GM21381 (cell line): Measurements from ENCODE around the gene ATG4C.
"Not testable (repeated sequence)": the region's sequence is repeated elsewhere in the genome, so short reads cannot be mapped to it uniquely, and the experiment has no call there.

Experiments
- ATAC-seq: cut with Tn5 transposase; IDR thresholded peaks from one replicate; pipeline ENCODE4 v1.9.1; 2021; ENCODE audit warnings: mild to moderate bottlenecking, moderate library complexity; ENCODE audit not compliant: unreplicated experiment

Gene ATG4C

GRCh38 chr1:62783736-62784508 is at the start of gene ATG4C:
Gene ATG4C, plus strand, starts transcription at chr1:62784132. Its CDS starts 19,655 bp downstream, at chr1:62803787.
- peak; percentile 96 for ATAC-seq

- ATAC-seq: no peak
Measured at GRCh38 chr1:62735491-62736171, 48.3 kb upstream of the ATG4C start.

- not testable (repeated sequence) for ATAC-seq
Measured at GRCh38 chr1:62740701-62741100, 43.2 kb upstream of the ATG4C start.

DNA sequence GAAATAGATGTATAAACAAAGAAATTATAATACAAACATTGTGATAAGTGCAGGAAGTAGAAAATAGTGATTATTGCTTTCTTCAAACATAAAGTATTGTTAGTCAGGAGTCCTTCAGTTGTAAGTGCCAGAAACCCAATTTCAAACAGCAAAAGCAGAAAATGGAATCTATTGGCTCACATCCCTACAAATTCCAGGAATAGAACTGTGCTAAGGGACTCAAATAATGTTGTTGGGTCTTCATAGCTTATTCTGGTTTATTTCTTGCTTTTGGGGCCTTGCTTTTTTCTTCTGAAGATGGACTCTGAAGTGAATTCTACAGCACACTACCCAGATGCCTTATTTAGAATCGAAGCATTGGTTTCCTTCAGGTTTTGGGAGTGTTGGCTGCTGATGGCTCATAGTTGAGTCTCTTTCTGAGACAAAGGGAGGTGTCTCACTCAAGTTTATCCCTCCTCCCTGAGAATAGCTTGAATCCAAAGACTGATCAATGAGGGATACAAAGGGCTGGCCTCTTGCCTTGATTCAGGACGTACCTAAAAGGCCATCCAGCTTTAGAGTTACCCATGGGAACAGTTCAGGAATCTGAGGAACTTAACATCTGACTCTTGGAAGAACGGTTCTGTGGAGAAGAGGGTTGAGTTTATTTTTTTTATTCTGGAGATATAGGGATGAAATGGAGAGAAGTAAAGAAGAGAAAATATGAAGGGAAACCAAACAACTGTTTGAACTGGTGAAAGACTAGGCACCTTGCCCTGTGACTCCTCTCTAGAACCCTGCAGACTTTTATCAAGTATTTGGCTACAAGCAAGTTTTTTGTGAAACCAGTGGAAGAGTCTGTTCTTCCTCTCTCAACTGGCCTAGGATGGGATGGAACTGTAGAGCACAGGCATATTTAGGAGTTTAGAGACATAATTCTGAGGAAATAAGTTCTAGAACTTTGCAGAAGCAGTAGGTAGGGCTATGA is 39.0 kb upstream of the ATG4C start:
- no peak for ATAC-seq

DNA sequence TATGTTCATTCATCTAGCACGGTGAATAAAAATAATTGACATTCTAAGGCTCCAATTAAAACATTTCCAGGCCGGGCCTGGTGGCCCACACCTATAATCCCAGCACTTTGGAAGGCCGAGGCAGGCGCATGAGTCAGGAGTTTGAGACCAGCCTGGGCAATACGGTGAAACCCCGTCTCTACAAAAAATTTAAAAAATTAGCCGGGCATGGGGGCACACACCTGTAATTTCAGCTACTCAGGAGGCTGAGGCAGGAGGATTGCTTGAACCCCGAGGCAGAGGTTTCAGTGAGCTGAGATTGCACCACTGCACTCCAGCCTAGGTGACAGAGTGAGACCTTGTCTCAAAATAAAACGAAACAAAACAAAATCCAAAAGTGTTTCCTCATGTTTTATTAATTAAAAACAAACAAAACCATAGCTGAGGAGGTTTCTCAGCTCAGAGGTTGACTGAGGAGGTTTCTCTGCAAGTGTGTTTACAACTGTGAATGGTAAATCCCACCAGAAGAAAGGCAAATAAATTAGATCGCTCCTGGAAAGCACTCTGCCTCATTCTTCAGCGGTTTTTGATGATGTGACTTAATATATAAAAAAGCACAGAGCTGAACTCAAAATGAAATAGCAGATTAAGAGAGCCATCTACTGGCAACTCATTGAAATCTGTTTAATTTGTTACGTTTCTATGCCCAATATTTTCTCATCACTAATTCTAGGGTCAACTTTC is 37.7 kb upstream of the ATG4C start:
- ATAC-seq: peak; percentile 55

DNA sequence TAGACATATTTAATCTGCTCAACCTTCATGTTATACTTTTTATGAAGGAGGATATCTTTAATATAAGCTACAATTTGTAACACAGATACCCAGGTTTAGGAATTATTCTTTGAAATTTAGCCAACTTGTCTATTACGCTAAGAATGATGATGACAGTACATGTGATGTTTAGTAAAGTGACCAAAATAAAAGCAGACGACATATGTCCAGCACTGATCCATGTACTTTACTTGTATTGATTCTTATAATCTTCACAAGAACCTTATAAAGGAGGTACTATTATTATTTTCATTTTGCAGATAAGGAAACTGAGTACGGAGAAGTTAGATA is 37.2 kb upstream of the ATG4C start:
- no peak for ATAC-seq

- ATAC-seq: no peak
Measured at GRCh38 chr1:62753031-62753965, 30.6 kb upstream of the ATG4C start.

GRCh38 chr1:62754938-62755337 is 29.0 kb upstream of the ATG4C start:
- not testable (repeated sequence) for ATAC-seq

DNA sequence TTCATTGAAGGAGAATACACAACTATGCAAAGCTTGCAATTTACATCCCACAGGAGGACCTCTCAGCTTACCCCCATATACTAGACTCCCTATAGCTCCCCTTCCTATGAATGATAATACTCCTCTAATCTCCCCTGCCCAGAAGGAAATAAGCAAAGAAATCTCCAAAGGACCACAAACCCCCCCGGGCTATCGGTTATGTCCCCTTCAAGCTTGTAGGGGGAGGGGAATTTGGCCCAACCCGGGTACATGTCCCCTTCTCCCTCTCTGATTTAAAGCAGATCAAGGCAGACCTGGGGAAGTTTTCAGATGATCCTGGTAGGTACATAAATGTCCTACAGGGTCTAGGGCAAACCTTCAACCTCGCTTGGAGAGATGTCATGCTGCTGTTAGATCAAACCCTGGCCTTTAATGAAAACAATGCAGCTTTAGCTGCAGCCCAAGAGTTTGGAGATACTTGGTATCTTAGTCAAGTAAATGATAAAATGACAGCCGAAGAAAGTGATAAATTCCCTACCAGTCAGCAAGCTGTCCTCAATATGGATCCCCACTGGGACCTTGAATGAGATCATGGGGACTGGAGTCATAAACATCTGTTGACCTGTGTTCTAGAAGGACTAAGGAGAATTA is 27.6 kb upstream of the ATG4C start:
- ATAC-seq: not testable (repeated sequence)

DNA sequence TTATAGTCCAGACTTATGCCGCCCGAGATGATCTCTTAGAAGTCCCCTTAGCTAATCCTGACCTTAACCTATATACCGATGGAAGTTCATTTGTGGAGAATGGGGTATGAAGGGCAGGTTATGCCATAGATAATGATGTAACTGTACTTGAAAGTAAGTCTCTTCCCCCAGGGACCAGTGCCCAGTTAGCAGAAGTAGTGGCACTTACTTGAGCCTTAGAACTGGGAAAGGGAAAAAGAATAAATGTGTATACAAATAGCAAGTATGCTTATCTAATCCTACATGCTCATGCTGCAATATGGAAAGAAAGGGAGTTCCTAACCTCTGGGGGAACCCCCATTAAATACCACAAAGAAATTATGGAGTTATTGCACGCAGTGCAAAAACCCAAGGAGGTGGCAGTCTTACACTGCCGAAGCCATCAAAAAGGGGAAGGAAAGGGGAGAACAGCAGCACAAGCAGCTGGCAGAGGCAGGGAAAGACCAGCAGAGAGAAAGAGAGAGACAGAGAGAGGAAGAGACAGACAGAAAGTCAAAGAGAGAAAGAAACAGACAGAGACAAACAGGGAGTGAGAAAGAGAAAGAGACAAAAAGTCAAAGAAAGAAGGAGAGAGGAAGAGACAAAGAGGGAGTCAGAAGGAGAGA is 24.6 kb upstream of the ATG4C start:
- not testable (repeated sequence) for ATAC-seq

DNA sequence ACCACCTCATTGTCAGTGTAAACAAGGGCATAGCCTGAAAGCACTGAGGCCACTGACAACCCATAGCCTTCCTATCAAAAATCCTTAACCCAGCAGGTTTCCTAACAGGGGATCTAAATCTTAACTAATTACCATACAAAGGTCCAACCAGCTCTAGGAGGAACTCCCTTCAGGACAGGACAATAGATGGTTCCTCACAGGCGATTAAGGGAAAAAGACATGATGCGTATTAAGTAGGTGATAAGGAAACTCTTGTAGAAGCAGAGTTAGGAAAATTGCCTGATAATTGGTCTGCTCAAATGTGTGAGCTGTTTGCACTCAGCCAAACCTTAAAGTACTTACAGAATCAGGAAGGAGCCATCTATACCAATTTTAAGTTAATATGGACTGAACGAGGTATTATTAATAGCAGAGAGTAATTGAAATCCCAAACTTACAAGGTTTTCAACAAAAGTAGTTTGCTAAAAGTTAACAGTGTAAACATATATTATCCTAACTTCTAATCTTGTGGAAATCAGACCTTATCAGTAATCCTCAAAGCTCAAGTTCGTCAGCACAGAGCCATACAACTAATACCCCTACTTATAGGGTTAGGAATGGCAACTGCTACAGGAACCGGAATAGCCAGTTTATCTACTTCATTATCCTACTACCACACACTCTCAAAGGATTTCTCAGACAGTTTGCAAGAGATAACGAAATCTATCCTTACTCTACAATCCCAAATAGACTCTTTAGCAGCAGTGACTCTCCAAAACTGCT is 23.7 kb upstream of the ATG4C start:
- not testable (repeated sequence) for ATAC-seq

GRCh38 chr1:62761223-62761870 is 22.6 kb upstream of the ATG4C start:
- ATAC-seq: not testable (repeated sequence)

DNA sequence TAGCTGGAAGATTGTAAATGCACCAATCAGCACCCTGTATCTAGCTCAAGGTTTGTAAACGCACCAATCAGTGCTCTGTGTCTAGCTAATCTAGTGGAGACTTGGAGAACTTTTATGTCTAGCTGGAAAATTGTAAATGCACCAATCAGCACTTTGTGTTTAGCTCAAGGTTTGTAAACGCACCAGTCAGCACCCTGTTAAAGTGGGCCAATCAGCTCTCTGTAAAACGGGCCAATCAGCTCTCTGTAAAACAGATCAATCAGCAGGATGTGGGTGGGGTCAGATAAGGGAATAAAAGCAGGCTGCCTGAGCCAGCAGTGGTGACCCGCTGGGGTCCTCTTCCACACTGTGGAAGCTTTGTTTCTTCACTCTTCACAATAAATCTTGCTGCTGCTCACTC is 21.9 kb upstream of the ATG4C start:
- ATAC-seq: not testable (repeated sequence)

GRCh38 chr1:62765981-62766380 is 18.0 kb upstream of the ATG4C start:
- ATAC-seq: no peak

DNA sequence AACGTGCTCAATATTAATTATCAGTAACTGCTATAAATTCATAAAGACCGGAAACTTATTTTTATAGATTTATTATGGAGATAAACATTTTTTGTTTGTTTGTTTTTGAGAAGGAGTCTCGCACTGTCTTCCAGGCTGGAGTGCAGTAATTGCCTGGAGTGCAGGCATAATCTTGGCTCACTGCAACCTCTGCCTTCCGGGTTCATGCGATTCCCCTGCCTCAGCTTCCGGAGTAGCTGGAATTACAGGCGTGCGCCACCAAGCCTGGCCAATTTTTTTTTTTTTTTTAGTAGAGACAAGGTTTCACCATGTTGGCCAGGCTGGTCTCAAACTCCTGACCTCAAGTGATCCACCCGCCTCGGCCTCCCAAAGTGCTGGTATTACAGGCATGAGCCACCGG is 15.4 kb upstream of the ATG4C start:
- not testable (repeated sequence) for ATAC-seq

- no peak for ATAC-seq
Measured at GRCh38 chr1:62772607-62773295, 11.2 kb upstream of the ATG4C start.

DNA sequence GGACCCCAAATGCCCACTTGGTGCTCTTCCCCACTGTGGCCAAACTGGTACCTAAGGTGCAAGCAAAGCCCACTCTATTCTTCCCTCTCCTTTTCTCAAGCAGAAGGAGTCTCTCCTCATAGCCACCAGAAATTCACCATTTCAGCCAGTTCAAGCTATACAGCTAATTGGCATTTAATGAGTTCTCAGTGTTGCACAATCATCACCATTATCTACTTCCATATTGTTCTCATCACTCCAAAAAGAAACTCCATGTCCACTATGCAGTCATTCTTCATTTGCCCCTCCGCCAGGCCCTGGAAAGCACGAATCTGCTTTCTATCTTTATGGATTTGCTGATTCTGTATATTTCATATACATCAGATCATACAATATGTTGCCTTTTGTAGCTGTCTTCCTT is 9.9 kb upstream of the ATG4C start:
- no peak for ATAC-seq
